HG03064 (cell line): Measurements from ENCODE around the gene SLC5A4.
"Not testable (repeated sequence)": the region's sequence is repeated elsewhere in the genome, so short reads cannot be mapped to it uniquely, and the experiment has no call there.

Experiments
- ATAC-seq: cut with Tn5 transposase; IDR thresholded peaks from one replicate; pipeline ENCODE4 v1.9.1; 2021; ENCODE audit warnings: low read depth; ENCODE audit not compliant: unreplicated experiment

The SLC5A4 gene

GRCh38 chr22:32202161-32202538, 53.0 kb downstream of the SLC5A4 start:
- no peak for ATAC-seq

GRCh38 chr22:32200752-32201151, 54.4 kb downstream of the SLC5A4 start:
- no peak for ATAC-seq

DNA sequence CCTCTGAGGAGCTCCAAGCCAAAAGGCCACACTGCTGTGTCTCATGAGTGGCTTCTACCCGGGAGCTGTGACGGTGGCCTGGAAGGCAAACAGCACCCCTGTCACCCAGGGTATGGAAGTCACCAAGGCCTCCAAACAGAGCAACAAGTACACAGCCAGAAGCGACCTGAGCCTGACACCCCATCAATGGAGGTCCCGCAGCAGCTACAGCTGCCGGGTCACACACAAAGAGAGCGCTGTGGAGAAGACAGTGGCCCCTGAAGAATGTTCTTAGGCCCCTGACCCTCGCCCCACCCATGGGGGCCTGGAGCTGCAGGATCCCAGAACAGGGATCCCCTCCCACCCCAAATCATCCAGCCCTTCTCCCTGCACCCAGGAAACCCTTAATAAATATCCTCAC, 55.2 kb downstream of the SLC5A4 start:
- ATAC-seq, result no peak

GRCh38 chr22:32199341-32199740, 55.8 kb downstream of the SLC5A4 start:
- no peak for ATAC-seq

- ATAC-seq, result not testable (repeated sequence)
These were observed 57.5 kb downstream of the SLC5A4 start for GRCh38 chr22:32197553-32198226.

DNA sequence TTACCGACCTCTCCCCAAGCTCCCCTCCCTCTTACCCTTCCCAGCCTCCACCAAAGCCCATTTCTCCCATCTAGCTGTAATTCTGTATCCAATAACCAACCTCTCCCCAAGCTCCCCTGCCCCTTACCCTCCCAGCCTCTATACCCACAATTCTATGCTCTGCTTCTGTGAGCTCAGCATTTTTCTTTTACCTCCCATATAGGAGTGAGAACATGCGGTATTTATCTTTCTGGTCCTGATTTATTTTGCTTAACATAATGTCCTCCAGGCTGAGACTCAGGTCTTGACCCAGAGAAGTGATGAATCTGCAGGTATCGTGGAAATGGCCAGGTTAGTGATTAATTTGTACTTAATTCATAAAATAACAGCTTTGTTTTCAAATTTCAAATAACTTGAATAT, 59.2 kb downstream of the SLC5A4 start:
- not testable (repeated sequence) for ATAC-seq

- not testable (repeated sequence) for ATAC-seq
These were observed 61.8 kb downstream of the SLC5A4 start for GRCh38 chr22:32193346-32193745.

- ATAC-seq, result not testable (repeated sequence)
These were observed 64.1 kb downstream of the SLC5A4 start for GRCh38 chr22:32191021-32191420.

GRCh38 chr22:32185821-32186220, 69.3 kb downstream of the SLC5A4 start:
- no peak for ATAC-seq

- no peak for ATAC-seq
These were observed 71.5 kb downstream of the SLC5A4 start for GRCh38 chr22:32183625-32184024.

DNA sequence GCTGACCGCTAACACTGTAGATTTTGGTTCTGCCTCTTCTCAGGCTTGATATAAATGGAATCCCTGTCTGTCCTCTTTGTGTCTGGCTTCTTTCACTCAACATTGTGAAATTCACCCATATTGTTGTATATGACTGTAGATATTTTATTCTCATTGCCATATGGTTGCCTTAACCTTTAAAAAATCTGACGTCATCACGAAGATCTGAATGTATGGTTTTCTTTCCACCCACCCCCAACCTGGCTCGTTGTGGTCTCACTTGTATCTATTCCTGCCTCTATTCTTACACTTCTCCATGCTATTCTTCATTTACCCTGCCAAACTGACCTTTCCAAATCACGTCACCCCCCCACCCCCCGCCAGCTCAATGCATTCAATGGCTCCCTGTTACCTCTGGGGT, 74.1 kb downstream of the SLC5A4 start:
- no peak for ATAC-seq

DNA sequence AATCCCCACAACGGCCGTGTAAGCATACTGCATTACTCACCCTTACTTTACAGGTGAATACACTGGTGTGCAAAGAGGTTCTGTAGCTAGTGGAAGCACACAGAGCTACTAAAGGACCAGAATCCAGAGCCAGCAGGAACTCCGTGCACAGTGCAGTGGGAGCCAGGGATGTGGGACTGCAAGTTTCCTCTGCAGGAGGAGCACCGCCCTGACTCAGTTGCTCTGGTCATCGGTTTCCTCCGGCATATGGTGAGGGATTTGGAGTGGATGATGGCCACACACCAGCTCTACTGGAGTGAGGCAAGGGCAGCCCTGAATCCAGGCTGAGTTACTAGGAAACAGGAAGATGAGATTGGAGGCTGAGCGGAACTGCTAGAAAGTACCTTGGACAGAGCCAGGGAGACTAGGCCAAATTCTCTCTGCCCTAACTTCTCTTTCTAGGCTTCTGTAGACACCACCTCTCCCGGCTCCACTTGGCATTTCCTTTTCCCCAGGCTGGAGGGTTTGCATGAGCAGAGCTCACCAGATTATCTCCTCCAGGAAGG, 77.9 kb downstream of the SLC5A4 start:
- no peak for ATAC-seq

DNA sequence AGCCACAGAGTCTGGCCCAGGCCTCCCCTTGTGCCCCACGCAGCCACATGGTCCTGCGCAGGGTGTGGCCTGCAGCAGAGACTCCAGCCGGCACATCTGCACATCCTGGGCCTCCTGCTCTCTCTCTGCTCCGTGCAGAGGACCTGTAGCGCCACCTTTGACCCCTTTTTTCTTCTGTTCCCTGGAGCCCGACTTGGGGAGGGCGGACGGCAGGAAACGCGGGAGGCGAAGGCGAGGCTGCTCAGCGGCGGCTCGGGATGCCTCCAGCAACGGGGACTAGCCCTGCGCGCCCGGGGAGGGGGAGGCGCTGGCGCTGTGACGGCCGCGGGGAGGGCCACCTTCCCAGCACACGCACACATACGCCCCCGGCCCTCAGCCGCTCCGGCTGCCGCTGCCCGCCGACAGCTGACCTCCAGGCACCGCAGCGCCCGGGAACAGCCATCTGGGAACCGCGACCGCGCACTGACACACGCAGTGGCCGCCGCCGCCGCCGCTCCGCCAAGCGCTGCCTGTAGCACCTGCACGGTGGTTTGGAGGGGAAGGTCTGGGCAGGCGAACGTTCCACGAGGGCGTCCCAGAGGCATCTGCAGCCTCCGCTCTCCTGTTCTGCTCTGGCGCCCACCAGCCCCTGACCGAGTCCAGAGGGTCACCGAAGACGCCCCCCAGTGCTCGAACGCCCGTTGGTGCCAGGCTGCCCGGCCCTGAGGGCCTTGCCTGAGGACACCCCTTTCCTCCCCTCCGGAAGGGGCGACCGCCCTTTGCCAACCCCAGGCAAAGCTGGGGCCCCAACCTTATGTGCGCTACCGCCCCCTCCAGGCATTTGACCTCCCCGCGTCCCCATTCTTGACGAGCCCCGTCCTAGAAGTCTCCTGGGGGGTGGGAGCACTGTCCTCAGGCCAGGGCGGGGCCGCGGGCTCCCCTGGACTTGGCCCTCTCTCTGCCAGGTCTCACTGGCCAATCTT, 79.2 kb downstream of the SLC5A4 start:
- ATAC-seq, result no peak

- ATAC-seq, result no peak
These were observed 80.0 kb downstream of the SLC5A4 start for GRCh38 chr22:32175115-32175514.
